NB4 (cell line): Measurements from ENCODE around the gene ANKFN1.

ENCODE experiments used
- DNase-seq: peaks from one replicate; pipeline ENCODE4 v3.0.0; 2010; ENCODE audit warnings: low read depth
- H3K4me3 ChIP-seq: one replicate; pipeline ENCODE4 v1.5.1; 2011; ENCODE audit warnings: mild to moderate bottlenecking, low read depth, low read length, moderate library complexity
- CTCF ChIP-seq: IDR thresholded peaks from one replicate; pipeline ENCODE4 v1.5.1; 2012; ENCODE audit warnings: low read depth, low read length
- MAX ChIP-seq: IDR thresholded peaks from 2 replicates; pipeline ENCODE4 v1.6.1; 2011; ENCODE audit warnings: low read depth, low read length
- MYC ChIP-seq: IDR thresholded peaks from 2 replicates; pipeline ENCODE4 v1.6.1; 2011; ENCODE audit warnings: low read depth, low read length
- POLR2A ChIP-seq: IDR thresholded peaks from 2 replicates; pipeline ENCODE4 v1.6.1; 2011; ENCODE audit warnings: mild to moderate bottlenecking; ENCODE audit not compliant: insufficient read length; ENCODE audit errors: extremely low read depth

ANKFN1 gene

GRCh38 chr17:56347639-56348038 is 194.4 kb downstream of the ANKFN1 start:
- no peak for DNase-seq
- TF ChIP-seq POLR2A: no peak
- no peak for TF ChIP-seq MYC
- no peak for TF ChIP-seq CTCF
- TF ChIP-seq MAX: no peak
- H3K4me3 ChIP-seq: no peak overlapping the region

- no peak overlapping the region for H3K4me3 ChIP-seq
- no peak for TF ChIP-seq MYC
- no peak for TF ChIP-seq CTCF
- no peak for TF ChIP-seq POLR2A
- TF ChIP-seq MAX: no peak
- no peak for DNase-seq
Observed at GRCh38 chr17:56350592-56350991, 197.3 kb downstream of the ANKFN1 start.

GRCh38 chr17:56351675-56352074 is 198.4 kb downstream of the ANKFN1 start:
- DNase-seq: no peak
- TF ChIP-seq CTCF: no peak
- TF ChIP-seq MYC: no peak
- no peak for TF ChIP-seq POLR2A
- no peak for TF ChIP-seq MAX
- no peak overlapping the region for H3K4me3 ChIP-seq

- no peak overlapping the region for H3K4me3 ChIP-seq
- DNase-seq: peak; percentile 5
- no peak for TF ChIP-seq CTCF
- no peak for TF ChIP-seq POLR2A
- TF ChIP-seq MAX: no peak
- TF ChIP-seq MYC: no peak
Observed at GRCh38 chr17:56358651-56359050, 205.4 kb downstream of the ANKFN1 start.

GRCh38 chr17:56359518-56359917 is 206.2 kb downstream of the ANKFN1 start:
- DNase-seq: no peak
- no peak overlapping the region for H3K4me3 ChIP-seq
- no peak for TF ChIP-seq MAX

GRCh38 chr17:56367366-56367765 is 214.1 kb downstream of the ANKFN1 start:
- TF ChIP-seq MAX: no peak
- no peak for TF ChIP-seq MYC
- no peak for TF ChIP-seq CTCF
- no peak for TF ChIP-seq POLR2A
- DNase-seq: no peak

More at GRCh38 chr17:56367366-56367765, 214.1 kb downstream of the ANKFN1 start:
- no peak overlapping the region for H3K4me3 ChIP-seq
